ENCODE measurements around the gene PRR14. TPM values are rescaled to one million over a fixed set of nuclear protein-coding genes. Genes with fewer than 3 reads are reported as not detected.

Gene PRR14
- total and polyA plus RNA-seq, 10 of the 15 experiments (the other 5 are each of a cell fraction or from before 2014, with no cell fraction given) = 2.5 to 66.8 (median 19.2) TPM

GRCh38 chr16:30609002-30609925 lies 41.5 kb upstream of the PRR14 start (continued):
- TF ChIP-seq PRDM15 (CRISPR knock-in tag; IDR thresholded peaks at IDR 0.05) (no peak), STAT1 (conservative IDR thresholded peaks at IDR 0.05) (no peak), RUNX3 (IDR thresholded peaks at IDR 0.05; ENCODE audit: low read length) (no peak), BHLHE40 (IDR thresholded peaks at IDR 0.05; ENCODE audit: borderline replicate concordance in 1 of 2, low read depth in 2 of 2, low read length in 1 of 2) (peak in 1 of 2 experiments; percentile 21; a peak in 1 of 4 replicates), USF1 (IDR thresholded peaks at IDR 0.05; ENCODE audit: borderline replicate concordance, extremely low read length, insufficient read depth, low read depth, low read length) (no peak), BCLAF1 (IDR thresholded peaks at IDR 0.05) (no peak), TBL1XR1 (IDR thresholded peaks at IDR 0.05; ENCODE audit: low read depth, low read length) (no peak), NFYB (IDR thresholded peaks at IDR 0.05; ENCODE audit: insufficient read depth, low read depth, low read length) (no peak), ZSCAN29 (IDR thresholded peaks at IDR 0.05) (no peak), SREBF1 (IDR thresholded peaks at IDR 0.05; ENCODE audit: low read length) (no peak), SRF (IDR thresholded peaks at IDR 0.05; ENCODE audit: low read depth in 2 of 2, low read length in 2 of 2) (no peak), SUPT20H (IDR thresholded peaks at IDR 0.05; ENCODE audit: borderline replicate concordance, control insufficient read depth, low read depth, low read length) (no peak), NFXL1 (IDR thresholded peaks at IDR 0.05; ENCODE audit: borderline replicate concordance) (no peak), RAD21 (IDR thresholded peaks at IDR 0.05; ENCODE audit: insufficient read depth, low read depth, low read length) (no peak), BMI1 (IDR thresholded peaks at IDR 0.05; ENCODE audit: borderline replicate concordance) (no peak), SMAD5 (IDR thresholded peaks at IDR 0.05; ENCODE audit: low read depth) (no peak), PAX8 (IDR thresholded peaks at IDR 0.05) (no peak), NFIC (IDR thresholded peaks at IDR 0.05; ENCODE audit: low read depth, low read length) (no peak), CBX3 (IDR thresholded peaks at IDR 0.05; ENCODE audit: borderline replicate concordance, low read depth) (no peak), IKZF2 (IDR thresholded peaks at IDR 0.05) (0 out of 4 replicates have a peak, but pooled peaks of 1 of the 2 experiments have one; percentile 2), RB1 (IDR thresholded peaks at IDR 0.05; ENCODE audit: borderline replicate concordance) (no peak)
